Keratinocyte (primary cell): ENCODE results near the gene AQP5.

ENCODE experiments used
- EZH2 ChIP-seq: IDR thresholded peaks from one replicate; pipeline ENCODE4 v1.6.1; 2012; ENCODE audit warnings: inconsistent platforms, mild to moderate bottlenecking, low read length, moderate library complexity
- TF ChIP-seq, protein P1 (sequence below), 3 experiments: IDR thresholded peaks in 1 of 3; conservative IDR thresholded peaks in 1 of 3; optimal IDR thresholded peaks in 1 of 3; 2 replicates in 2 of 3; 3 replicates in 1 of 3; pipeline versions ENCODE3 to v1.5.1; 2011; ENCODE audit warnings: low read length in 3 of 3, mild to moderate bottlenecking in 3 of 3, moderate library complexity in 2 of 3, control low read depth in 1 of 3, inconsistent platforms in 1 of 3; ENCODE audit not compliant: insufficient read depth in 2 of 3; ENCODE audit errors: extremely low read depth in 1 of 3

DNA sequence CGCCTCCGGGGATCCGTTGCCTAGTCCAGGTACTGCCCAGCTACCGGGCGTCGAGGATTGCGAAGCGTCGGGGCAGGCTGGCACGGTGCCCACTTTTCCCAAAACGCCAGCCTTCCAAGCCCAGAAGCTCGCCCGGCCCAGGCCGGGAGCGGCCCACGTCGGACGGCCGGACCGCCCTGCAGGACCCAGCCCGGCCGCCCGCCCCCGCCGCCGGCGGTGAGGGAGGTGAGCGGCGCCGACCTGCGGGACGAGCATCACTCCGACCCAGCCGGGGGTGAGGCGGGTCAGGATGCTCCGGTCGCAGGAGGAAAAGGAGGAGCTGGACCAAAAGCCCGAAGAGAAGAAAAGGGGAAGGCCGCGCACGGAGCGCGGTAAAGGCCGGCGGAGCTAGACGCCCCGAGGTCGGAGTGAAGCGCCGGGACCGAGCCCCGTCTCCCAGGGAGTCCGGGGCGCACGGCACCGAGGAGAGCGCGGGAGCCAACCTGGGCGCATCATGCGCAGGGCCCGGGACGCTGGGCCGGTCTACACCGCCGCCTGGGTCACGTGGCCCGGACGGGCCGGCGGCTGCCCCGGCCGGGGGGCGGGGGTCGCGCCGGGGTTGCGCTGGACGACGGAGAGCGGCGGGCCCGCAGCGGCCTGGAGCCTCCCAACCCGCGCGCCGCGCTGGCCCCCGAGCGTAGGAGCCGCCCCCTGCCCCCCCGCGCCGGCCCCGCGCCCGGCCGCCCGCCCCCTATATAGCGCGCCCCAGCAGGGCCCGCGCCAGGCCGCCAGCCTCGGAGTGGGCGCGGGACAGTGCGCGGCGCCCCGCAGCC, at the start of gene AQP5:
- TF ChIP-seq, protein P1, sequence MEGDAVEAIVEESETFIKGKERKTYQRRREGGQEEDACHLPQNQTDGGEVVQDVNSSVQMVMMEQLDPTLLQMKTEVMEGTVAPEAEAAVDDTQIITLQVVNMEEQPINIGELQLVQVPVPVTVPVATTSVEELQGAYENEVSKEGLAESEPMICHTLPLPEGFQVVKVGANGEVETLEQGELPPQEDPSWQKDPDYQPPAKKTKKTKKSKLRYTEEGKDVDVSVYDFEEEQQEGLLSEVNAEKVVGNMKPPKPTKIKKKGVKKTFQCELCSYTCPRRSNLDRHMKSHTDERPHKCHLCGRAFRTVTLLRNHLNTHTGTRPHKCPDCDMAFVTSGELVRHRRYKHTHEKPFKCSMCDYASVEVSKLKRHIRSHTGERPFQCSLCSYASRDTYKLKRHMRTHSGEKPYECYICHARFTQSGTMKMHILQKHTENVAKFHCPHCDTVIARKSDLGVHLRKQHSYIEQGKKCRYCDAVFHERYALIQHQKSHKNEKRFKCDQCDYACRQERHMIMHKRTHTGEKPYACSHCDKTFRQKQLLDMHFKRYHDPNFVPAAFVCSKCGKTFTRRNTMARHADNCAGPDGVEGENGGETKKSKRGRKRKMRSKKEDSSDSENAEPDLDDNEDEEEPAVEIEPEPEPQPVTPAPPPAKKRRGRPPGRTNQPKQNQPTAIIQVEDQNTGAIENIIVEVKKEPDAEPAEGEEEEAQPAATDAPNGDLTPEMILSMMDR (optimal IDR thresholded peaks at IDR 0.05 in 1 of 3, IDR thresholded peaks at IDR 0.05 in 1 of 3, conservative IDR thresholded peaks at IDR 0.05 in 1 of 3; ENCODE audit: extremely low read depth in 1 of 3, insufficient read depth in 2 of 3, low read length in 3 of 3): no peak
- TF ChIP-seq EZH2: peak; percentile 97
